ENCODE results near the gene FAM181B. TPM values are rescaled to one million over a fixed set of nuclear protein-coding genes. Genes with fewer than 3 reads are reported as not detected.

Gene FAM181B, protein sequence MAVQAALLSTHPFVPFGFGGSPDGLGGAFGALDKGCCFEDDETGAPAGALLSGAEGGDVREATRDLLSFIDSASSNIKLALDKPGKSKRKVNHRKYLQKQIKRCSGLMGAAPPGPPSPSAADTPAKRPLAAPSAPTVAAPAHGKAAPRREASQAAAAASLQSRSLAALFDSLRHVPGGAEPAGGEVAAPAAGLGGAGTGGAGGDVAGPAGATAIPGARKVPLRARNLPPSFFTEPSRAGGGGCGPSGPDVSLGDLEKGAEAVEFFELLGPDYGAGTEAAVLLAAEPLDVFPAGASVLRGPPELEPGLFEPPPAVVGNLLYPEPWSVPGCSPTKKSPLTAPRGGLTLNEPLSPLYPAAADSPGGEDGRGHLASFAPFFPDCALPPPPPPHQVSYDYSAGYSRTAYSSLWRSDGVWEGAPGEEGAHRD
- polyA plus RNA-seq (2014; cell fraction: cytosol; rRNA removed): 0.17 and 0.58 TPM in 2 replicates
- 0.81 and 0.85 TPM in 2 replicates for polyA plus RNA-seq (2014; cell fraction: nucleus; rRNA removed)

DNA sequence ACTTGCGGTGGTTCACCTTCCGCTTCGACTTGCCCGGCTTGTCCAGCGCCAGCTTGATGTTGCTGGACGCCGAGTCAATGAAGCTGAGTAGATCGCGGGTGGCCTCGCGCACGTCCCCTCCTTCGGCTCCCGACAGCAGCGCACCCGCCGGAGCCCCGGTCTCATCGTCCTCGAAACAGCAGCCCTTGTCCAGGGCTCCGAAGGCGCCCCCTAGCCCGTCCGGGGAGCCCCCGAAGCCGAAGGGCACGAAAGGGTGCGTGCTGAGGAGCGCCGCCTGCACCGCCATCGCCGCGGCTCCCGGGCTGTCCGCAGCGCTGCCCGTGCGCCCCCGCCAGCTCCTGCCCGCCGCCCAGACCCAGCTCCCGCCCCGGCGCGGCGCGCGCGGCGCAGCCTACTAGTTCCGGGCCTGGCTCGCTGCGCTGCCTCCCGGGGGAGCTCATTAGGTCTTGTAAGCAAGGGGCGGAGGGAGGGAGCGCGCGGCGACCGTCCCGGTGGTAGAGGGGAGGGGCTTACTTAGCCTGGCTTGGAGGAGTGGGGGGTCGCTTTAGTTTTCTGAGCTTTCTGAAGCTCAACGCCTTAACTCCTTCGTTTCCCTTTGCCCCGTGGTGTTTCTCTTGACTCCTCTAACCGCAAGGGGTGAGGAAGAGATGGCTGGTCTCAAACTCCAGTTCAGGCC is at the start of gene FAM181B:
Gene FAM181B, minus strand, starts transcription at position 421 of the 676 bp plus-strand sequence. Its CDS starts 135 bp downstream, at position 286.
- DNase-seq (ENCODE audit: low spot score): peak; percentile 85

DNA sequence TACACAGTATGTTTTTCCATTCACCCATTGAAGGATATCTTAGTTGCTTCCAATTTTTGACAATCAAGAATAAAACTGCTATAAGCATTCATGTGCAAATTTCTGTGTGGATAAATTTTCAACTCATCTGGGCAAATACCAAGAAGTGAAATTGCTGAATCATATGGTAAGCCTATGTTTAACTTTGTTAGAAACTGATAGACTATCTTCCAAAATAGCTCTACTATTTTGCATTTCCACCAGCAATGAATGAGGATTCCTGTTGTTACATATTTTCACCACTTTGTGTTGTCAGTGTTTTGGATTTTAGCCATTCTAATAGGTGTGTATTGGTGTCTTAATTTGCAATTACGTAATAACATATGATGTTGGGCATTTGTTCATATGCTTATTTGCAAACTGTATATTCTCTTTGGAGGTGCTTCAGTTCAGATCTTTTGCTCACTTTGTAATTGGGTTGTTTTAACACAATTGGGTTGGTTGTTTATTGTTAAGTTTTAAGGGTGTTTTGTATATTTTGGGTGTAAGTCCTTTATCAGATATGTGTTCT is 49.2 kb upstream of the FAM181B start:
- no peak for DNase-seq (ENCODE audit: low spot score)

DNA sequence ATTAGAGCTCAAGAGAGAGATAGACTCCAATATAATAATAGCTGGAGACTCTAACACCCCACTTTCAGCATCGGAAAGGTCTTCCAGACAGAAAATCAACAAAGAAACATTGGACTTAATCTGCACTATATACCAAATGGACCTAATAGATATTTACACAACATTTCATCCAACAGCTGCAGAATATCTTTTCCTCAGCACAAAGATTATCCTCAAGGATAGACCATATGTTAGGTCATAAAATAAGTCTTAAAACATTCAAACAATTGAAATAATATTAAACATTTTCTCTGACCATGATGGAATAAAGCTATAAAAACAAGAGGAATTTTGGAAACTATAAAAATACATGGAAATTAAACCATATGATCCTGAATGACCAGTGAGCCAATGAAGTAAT is 45.1 kb upstream of the FAM181B start:
- no peak for DNase-seq (ENCODE audit: low spot score)

DNA sequence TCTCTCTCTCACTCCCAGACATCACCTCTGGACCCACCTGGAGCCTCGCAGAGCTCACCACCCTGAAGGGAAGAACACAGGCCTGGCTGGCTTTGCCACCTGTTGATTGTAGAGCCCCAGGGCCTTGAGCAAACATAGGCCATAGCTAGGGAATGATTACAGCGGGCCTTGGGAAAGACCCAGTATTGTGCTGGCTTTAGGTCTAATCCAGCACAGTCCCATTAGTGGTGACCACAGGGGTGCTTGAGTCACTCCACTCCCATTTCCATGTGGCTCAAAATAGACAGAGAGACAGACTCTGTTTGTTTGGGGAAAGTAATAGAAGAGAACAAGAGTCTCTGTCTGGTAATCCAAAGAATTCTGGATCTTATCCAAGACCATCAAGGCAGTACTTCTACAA is 42.7 kb upstream of the FAM181B start:
- no peak for DNase-seq (ENCODE audit: low spot score)

DNA sequence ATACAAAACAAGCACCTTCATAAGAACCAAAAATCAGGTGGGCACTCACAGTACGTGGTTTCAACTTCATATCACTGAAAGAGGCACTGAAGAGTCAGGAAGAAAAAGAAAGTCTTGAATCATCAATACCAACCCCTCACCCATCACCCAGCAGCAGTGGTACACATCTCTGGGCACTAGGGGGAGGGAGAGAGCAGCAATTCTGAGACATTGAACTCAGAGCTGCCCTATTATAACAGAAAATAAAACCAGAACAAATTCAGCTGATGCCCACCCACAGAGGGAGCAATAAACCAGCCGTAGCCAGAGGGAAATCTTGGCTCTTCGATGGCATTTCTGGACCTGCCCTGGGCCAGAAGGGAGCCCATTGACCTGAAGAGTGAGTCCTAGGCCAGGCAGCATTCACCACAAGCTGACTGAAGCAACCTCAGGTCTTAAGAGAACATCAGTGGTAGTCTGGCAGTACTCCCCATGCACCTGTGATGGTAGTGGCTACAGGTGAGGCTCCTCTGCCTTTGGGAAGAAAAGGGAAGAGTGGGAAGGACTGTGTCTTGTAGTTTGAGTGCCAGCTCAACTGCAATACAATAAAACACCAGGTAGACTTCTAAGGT is 42.2 kb upstream of the FAM181B start:
- DNase-seq (ENCODE audit: low spot score): peak; percentile 63

DNA sequence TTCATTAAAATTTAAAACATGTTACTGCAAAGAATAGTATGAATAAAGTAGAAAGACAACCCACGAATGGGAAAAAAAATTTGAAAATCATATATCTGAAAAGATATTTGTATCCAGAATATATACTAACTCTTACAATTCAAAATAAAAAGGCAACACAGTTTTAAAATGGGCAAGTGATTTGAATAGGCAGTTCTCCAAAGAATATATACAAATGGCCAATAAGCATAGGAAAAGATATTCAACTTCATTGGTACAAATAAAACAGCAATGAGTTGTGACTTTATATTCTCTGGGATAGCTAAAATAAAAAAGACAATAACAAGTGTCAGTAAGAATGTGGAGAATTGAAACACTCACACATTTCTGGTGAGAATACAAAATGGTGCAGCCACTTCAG is 41.6 kb upstream of the FAM181B start:
- DNase-seq (ENCODE audit: low spot score): no peak

DNA sequence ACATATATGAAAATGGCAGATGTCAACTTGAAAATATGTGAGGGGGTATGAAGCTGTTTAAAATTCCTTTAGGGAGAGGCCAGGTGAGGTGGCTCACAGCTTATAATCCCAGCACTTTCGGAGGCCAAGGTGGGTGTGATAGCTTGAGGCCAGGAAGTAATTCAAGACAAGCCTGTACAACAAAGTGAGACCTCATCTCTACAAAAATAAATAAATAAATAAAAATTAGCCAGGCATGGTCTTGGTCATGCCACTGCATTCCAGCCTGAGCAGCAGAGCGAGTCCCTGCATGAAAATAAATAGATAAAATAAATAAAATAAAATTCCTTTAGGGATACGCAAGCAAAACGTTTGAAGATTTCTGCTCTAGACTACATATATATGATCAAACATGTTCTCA is 38.1 kb upstream of the FAM181B start:
- no peak for DNase-seq (ENCODE audit: low spot score)

DNA sequence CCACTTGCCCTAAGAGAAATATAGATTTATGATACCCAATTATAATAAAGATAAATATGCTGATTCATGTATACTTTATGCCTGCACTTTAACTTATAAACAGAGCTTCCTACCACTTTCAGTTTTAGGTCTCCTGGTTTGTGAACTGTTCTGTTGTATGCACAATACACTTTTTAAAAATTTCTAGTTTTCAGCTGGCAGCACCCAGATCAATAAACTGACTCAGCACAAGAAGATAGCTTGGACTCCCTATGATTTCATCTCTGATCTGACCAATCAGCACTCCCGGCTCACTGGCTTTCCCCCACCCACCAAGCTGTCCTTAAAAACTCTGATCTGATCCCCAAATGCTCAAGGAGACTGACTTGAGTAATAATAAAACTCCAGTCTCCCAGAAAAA is 33.5 kb upstream of the FAM181B start:
- no peak for DNase-seq (ENCODE audit: low spot score)

DNA sequence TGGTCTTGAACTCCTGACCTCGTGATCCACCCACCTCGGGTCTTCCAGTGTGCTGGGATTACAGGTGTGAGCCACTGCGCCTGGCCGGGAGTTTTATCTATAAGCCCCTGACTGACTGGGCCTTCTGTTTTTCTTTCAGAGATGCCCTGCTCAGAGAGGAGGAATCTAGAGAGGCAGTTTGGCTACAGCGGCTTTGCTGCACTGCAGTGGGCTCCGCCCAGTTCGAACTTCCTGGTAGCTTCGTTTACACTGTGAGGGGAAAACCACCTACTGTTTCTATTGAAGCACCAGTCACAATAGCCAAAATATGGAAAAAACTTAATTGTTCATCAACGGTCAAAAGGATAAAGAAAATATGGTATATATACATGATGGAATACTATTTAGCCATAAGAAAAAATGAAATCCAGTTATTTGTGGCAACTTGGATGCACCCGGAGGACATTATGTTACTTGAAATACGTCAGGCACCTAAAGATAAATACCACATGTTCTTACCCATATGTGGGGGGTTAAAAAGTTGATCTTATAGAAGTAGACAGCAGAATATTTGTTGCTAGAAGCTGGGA is 31.9 kb upstream of the FAM181B start:
- DNase-seq (ENCODE audit: low spot score): no peak

DNA sequence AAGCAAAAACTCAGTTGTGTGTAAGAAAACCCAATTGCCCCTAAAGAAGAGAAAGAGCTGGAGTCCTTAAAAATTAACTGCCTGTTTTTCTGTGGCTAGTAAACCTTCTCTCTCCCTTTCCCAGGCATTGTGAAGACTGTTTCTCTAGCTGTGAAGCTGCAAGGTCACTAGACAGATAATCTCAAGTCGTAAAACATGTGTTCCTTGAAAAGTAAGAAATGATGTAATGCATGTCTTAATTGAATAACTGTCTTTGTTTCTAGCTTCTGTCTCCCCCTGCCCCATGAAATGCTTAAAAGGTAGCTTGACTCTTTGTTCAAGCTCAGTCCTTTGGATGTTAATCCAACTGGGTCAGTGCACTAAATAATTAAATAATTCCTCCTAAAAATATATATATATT is 29.5 kb upstream of the FAM181B start:
- no peak for DNase-seq (ENCODE audit: low spot score)

DNA sequence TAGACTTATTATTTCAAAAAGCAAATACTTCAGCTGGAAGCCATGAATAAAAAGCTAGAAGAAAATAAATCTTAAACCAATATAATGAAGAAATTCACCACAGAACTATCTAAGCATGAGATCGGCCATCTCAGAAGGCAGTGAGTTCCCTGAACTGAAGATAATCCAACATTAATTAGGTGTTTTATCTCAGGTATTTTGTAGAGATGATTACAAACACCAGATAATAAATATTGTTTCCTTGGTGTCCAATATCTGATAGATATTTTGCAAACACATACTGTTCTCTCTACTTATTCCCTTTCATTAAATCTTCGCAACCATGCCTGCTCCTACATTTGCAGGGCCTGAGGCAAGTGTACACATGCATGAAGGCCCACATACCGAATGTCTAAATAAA is 26.0 kb upstream of the FAM181B start:
- DNase-seq (ENCODE audit: low spot score): no peak

DNA sequence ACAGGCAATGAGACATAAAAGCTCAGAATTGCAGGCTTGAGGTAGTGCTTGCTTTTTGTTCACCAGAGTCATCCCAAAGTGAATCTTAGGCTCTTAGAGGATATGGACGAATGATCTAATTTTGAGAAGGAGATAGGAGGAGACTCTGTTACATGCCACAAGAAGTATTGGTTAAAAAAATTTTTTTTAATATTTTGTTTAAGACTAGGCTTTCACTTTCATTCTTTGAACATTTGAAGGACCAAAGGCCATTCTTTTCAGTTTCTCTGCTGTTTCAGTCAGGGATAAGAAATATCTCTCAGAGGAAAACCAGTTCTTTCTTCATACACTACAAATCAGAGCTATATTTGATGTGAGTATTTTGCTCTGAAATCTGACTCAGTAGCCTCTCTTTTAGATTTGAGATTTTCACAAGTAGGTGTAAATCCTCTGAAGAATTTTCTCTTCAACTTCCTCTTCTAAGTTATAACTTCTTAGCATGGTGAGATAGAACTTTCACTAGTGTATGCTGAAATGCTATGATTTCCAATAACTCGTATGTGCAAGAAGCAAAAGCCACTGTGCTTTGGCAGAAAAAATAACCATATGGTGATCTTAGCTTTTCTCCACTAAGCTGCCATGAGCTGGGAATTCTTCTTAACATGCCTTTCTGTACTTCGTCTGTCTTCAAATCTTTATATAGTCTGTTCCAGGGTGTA is 24.1 kb upstream of the FAM181B start:
- no peak for DNase-seq (ENCODE audit: low spot score)

DNA sequence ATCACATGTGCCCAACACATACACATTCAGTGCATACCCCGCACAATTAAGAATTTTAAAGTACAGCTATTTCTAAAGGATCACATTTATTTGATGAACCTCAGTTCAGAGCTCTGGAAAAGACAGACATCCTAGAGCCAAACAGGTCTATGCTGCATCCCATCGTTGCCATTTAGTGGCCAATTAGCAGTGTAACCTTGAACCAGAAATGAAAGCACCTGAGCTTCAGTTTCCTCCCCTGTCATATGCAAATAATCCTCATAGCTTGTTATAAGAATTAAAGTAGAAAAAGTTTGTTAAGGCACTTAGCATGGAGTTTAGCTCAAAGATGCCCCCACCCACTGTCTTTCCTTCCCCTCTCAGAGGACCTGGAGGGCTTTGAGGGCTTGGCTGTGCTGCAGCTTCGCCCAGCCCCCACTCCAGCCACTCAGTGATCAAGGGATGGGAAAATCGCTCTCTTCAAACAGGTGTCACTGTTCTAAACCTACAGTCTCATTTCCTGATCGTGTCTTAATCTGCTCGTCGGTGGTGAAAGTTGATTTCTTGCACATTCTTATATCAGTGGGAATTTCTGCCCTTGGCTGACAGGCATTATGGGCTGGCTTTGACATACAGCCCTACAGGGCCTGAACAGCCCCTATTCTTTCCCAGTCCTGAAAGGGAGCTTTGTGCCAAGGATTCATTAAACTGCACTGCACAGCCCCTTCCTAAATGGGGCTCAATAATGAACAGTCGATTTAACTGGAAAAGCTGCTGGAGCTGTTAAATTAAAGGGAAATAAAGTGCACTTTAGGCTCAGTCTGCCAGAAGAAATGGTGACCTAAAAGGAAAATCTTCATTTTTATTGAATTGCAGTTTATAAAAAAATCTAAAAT is 23.3 kb upstream of the FAM181B start:
- no peak for DNase-seq (ENCODE audit: low spot score)

DNA sequence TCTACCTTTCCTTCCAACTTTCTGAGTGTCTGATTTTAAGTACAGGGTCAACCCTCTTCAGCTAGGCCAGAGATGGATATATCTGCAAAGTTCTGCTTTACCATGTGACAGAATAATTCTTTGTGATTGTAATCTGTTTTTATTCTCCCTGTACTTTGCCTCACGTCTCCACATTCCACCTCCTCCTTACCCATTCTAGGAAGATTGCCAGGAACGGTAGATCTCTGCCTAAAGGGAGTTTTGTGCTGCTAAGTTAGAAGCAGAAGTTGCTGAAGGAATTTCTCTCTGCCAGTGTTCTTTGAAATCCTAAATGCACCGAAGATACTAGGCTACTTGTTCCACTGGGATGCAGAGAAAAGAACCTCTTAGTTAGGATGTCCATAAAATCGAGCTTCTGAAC is 20.7 kb upstream of the FAM181B start:
- DNase-seq (ENCODE audit: low spot score): no peak

DNA sequence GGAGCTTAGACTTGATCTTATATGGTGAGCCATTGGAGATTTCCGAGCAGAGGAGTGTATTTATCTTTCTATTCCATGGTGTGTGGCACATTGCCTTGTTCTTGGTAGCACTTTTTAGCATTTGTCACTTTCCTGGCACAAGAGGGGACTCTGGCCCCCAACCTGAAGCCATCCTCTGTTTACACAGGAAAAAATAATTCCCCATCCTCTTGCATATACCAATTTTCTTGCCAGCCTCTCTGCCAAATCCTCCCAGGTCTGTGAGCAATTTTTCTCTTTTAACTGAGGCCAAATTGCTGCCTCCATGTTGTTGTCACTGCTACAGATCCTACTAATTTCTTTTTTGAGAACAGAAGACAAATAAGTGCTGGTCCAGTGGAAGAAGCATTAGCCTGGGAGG is 20.3 kb upstream of the FAM181B start:
- no peak for DNase-seq (ENCODE audit: low spot score)

DNA sequence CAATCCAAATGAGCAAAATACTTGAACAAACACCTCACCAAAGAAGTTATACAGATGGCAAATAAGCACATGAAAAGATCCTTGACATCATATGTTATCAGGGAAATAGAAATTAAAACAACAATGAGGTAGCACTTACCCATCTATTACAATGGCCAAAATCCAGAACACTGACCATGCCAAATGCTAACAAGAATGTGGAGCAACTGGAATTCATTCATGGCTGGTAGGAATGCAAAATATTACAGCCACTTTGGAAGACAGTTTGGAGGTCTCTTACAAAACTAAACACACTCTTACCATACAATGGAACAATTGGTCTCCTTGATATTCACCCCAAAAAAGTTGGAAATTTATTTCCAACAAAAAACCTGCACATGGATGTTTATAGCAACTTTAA is 19.1 kb upstream of the FAM181B start:
- no peak for DNase-seq (ENCODE audit: low spot score)

DNA sequence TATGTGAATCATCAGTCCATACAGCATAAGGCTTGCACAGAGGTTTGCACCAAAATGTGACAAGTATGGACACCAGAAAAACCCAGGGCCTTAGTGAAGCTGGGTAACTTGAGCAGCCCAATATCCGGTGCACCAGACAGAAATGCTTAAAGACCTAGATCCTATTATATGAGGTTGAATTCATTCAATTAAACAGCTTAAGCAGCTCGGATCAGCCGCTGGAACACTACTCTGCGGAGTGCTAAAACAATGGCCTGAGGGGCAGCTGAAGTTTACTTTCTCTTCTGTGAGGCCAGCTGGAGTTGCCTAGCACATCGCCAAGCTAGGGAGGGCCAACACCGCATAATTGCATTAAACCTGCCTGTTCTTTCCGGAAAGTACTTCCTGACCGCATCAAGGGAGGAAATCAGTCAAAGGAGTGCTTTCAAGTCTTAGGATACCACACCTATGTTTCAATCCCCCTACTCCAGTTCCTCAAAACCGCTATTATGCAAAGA is 17.0 kb upstream of the FAM181B start:
- DNase-seq (ENCODE audit: low spot score): peak; percentile 38

DNA sequence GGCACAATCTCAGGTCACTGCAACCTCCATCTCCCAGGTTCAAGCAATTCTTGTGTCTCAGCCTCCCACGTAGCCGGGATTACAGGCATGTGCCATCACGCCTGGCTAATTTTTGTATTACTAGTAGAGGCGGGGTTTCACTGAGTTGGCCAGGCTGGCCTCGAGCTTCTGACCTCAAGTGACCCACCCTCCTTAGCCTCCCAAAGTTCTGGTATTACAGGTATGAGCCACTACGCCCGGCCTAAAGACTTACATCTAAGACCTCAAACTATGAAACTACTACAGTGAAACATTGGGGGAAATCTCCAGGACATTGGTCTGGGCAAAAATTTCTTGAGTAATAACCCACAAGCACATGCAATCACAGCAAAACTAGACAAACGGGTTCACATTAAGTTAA is 13.8 kb upstream of the FAM181B start:
- DNase-seq (ENCODE audit: low spot score): no peak

DNA sequence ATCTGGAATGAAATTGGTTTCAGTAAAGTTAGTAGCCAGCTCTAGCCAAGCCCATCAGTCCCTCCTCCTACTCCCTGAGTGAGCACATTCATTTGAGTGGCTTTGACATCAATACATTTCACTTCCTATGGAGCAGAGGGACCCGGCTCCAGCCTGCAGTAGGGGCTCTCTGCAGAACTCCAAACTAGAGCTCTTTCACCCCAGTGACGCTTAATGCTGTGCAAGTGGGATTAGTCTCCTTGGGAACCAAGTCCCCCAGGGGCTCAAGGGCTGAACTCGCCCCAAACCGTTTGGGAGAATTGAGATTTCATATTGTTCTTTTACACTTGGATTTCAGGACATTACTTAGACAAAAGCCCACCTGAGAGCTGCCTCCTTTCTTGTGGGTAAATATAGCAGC is 4.4 kb upstream of the FAM181B start:
- no peak for DNase-seq (ENCODE audit: low spot score)

DNA sequence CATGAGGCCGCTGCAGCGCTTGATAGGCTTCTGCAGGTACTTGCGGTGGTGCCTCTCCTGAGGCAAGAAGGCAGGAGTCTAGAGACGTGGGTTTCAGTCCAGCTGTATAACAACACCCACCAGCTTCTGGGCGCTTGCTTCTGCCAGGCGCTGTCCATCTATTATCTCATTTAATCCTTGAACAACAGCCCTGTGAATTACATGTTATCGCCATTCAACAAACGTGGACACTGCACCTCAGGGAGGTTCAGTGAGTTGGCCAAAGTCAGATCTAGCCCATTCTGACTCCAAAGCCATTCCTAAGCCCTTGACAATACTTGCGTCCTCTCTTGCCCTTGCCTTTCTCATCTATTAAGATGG is 436 bp upstream of the FAM181B start:
- DNase-seq (ENCODE audit: low spot score): no peak

All from SK-N-DZ (cell line).